Glutamatergic neuron (in vitro differentiated cells): ENCODE results near the gene FAM177A1. TPM values are rescaled to one million over a fixed set of nuclear protein-coding genes. Genes with fewer than 3 reads are reported as not detected.

Source experiments
- DNase-seq: peaks from one replicate; pipeline ENCODE4 v3.0.0; 2022
- H3K27ac Mint-ChIP-seq: one replicate; pipeline ENCODE4 v1.8.0; 2020; ENCODE audit warnings: mild to moderate bottlenecking, mixed read lengths, inconsistent platforms; ENCODE audit not compliant: unreplicated experiment
- H3K27me3 Mint-ChIP-seq: one replicate; pipeline ENCODE4 v1.8.0; 2020; ENCODE audit warnings: mild to moderate bottlenecking, moderate library complexity, mixed read lengths, inconsistent platforms; ENCODE audit not compliant: unreplicated experiment
- H3K36me3 Mint-ChIP-seq: one replicate; pipeline ENCODE4 v1.8.0; 2020; ENCODE audit warnings: mild to moderate bottlenecking, mixed read lengths, inconsistent platforms; ENCODE audit not compliant: unreplicated experiment
- H3K4me1 Mint-ChIP-seq: one replicate; pipeline ENCODE4 v1.8.0; 2020; ENCODE audit warnings: mild to moderate bottlenecking, low read depth, mixed read lengths, inconsistent platforms; ENCODE audit not compliant: unreplicated experiment
- H3K4me3 Mint-ChIP-seq: one replicate; pipeline ENCODE4 v1.8.0; 2020; ENCODE audit warnings: mild to moderate bottlenecking, mixed read lengths, inconsistent platforms; ENCODE audit not compliant: unreplicated experiment
- H3K9me3 Mint-ChIP-seq: one replicate; pipeline ENCODE4 v1.8.0; 2020; ENCODE audit warnings: mild to moderate bottlenecking, moderate library complexity, mixed read lengths, inconsistent platforms; ENCODE audit not compliant: unreplicated experiment
- CTCF ChIP-seq: fragments of 200-600 bp; sonication (generic); IDR thresholded peaks from one replicate; pipeline ENCODE4 v1.5.0; 2021; ENCODE audit not compliant: partially characterized antibody, unreplicated experiment
- total RNA-seq: library from RNA; stranded (reverse); fragmentation: NEBNext Ultra II Directional; extraction: Animal tissue kit (Norgen Biotek cat#: 25700); gene quantifications from one replicate; pipeline ENCODE4 v1.2.1, GENCODE V29; 2021; ENCODE audit not compliant: unreplicated experiment

The FAM177A1 gene
- total RNA-seq, 1 donor from 2014 or later, result 72.7 TPM

- H3K9me3 Mint-ChIP-seq, result peaks cover 2% of the 10 kb centered on the region
- TF ChIP-seq CTCF, result no peak
- H3K27ac Mint-ChIP-seq, result peak overlapping the region; percentile 95
- no peak for DNase-seq
- peak overlapping the region; percentile 98 for H3K4me3 Mint-ChIP-seq
- no peaks in the 10 kb centered on the region for H3K36me3 Mint-ChIP-seq
- H3K4me1 Mint-ChIP-seq, result peaks cover 6% of the 10 kb centered on the region
- no peaks in the 10 kb centered on the region for H3K27me3 Mint-ChIP-seq
Measured at GRCh38 chr14:35045798-35046047, 349 bp upstream of the FAM177A1 start.

- H3K4me1 Mint-ChIP-seq, result peaks cover 6% of the 10 kb centered on the region
- no peaks in the 10 kb centered on the region for H3K27me3 Mint-ChIP-seq
- H3K4me3 Mint-ChIP-seq, result peak overlapping the region; percentile 87
- DNase-seq, result no peak
- no peaks in the 10 kb centered on the region for H3K36me3 Mint-ChIP-seq
- TF ChIP-seq CTCF, result no peak
- peak overlapping the region; percentile 85 for H3K27ac Mint-ChIP-seq
- peaks cover 2% of the 10 kb centered on the region for H3K9me3 Mint-ChIP-seq
Measured at GRCh38 chr14:35046751-35047536, 872 bp downstream of the FAM177A1 start.

DNA sequence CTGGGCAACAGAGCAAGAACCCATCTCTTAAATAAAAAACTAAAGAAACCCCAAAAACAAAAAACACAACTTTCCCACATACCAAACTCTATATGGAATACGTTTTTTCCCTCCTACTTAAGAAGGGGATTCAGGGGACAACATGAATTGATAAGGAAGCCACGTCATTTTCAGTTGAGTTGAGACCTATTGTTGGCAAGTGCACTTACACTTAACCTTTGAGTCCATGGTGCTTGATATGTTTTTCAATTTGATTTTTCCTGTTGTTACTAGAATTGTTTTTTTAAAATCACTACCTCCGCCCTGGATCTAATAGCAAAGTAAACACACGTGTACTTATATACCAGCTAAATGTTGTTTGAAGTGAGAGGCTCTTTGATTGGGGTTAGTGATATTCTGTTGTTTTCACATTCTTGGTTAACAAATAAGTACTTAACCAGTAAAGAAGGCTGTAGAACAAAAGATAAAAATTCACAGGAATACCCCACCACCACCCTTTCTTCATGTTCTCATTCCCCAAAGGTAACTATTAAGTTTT is 2.0 kb downstream of the FAM177A1 start:
- no peak for DNase-seq
- Mint-ChIP-seq H3K27me3 (no peaks in the 10 kb centered on the region), H3K9me3 (peaks cover 2% of the 10 kb centered on the region), H3K4me3 (peak overlapping the region; percentile 87), H3K27ac (no peak overlapping the region), H3K4me1 (peaks cover 6% of the 10 kb centered on the region), H3K36me3 (no peaks in the 10 kb centered on the region)
- no peak for TF ChIP-seq CTCF

- no peak overlapping the region for H3K27ac Mint-ChIP-seq
- no peaks in the 10 kb centered on the region for H3K36me3 Mint-ChIP-seq
- no peak for TF ChIP-seq CTCF
- no peak for DNase-seq
- no peak overlapping the region for H3K4me3 Mint-ChIP-seq
- no peaks in the 10 kb centered on the region for H3K27me3 Mint-ChIP-seq
- peaks cover 2% of the 10 kb centered on the region for H3K9me3 Mint-ChIP-seq
- H3K4me1 Mint-ChIP-seq, result peaks cover 6% of the 10 kb centered on the region
Measured at GRCh38 chr14:35050652-35051051, 4.6 kb downstream of the FAM177A1 start.

- peaks cover 6% of the 10 kb centered on the region for H3K4me1 Mint-ChIP-seq
- no peaks in the 10 kb centered on the region for H3K27me3 Mint-ChIP-seq
- no peak overlapping the region for H3K27ac Mint-ChIP-seq
- no peaks in the 10 kb centered on the region for H3K36me3 Mint-ChIP-seq
- no peak for TF ChIP-seq CTCF
- H3K4me3 Mint-ChIP-seq, result no peak overlapping the region
- DNase-seq, result no peak
- no peaks in the 10 kb centered on the region for H3K9me3 Mint-ChIP-seq
Measured at GRCh38 chr14:35051796-35052195, 5.7 kb downstream of the FAM177A1 start.
